Right renal pelvis (tissue), 4 donors: ENCODE results near the gene CIPC. TPM values are rescaled to one million over a fixed set of nuclear protein-coding genes. Genes with fewer than 3 reads are reported as not detected.

Experiments used
- DNase-seq, 4 donors: peaks; one replicate each; pipeline ENCODE4 v3.0.0-alpha.2; 2013; ENCODE audit warnings: low read depth in 4 of 4, low spot score in 3 of 4, missing footprints in 1 of 4
- polyA plus RNA-seq, 4 donors: library from polyadenylated mRNA; unstranded; fragments of 120-200 nt; gene quantifications; one replicate each; pipeline ENCODE4 v1.2.1, GENCODE V29; 2013; ENCODE audit not compliant: insufficient read length in 4 of 4

CIPC gene
- polyA plus RNA-seq, 4 donors: 21.6 to 26.7 (median 24.4) TPM

DNA sequence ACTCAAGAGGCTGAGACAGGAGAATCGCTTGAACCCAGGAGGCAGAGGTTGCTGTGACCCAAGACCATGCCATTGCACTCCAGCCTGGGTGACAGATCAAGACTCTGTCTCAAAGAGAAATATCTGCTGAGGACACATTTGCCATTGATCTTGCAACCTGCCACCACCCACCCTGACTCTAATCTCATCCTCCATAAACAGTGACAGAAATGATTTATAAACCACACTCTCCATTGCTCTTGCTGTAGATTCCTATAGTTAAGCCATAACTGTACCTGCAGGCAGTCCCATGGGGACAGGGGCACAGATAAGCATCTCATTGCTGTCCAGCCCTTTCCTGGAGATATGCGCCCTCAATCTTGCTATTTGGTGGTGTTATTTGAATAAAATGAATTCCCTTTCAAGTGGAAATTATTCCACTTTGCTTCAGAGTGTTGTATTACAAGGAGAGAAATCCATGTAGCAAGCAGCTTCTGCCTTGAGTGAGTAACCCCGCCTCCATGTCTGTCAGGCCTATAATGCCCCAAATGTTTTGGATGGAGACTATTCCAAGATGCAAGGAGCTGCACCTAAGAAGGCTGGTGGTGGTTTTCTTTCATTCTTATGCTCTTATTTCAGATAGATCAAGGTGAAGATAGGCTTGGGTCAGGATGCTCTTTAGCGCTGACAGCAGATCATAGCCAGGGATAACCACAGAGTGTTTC, 46.5 kb downstream of the CIPC start:
- DNase-seq: no peak

DNA sequence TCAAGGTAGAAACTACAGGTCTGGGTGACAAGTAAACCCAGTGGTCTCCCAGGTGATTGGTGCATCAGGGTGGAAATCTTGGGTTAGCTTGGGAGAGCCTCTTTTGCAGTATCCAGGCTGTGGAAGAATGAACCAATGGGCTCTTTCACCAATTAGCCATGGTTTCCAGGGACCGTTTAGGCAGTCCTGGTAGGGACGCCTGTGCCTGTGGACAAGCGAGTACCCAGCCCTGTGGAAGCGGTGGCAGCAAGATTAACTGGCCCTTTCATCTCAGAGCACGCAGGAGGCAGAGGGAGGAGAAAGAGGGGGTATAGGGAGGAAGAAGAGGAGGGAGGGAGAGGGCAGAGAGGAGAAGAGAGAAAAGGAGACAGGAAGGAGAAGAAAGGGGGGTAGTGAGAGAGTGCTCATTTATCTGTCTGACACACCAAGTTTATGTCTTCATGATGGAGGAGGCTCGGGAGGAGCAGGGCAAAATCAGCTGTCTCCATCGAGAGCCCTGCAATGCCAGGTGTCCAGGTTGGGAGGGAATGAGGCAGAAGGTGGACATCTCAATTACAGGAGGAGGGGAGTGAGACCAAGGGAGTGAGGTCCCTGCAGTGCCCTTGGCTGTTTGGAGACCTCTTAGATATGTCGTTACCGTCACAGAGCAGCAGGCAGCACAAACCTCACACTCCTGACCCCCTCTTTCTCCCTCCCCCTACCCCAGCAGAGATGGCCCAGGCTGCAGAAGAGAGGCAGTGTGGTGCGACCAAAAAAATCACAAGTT, 48.1 kb downstream of the CIPC start:
- DNase-seq: no peak

DNA sequence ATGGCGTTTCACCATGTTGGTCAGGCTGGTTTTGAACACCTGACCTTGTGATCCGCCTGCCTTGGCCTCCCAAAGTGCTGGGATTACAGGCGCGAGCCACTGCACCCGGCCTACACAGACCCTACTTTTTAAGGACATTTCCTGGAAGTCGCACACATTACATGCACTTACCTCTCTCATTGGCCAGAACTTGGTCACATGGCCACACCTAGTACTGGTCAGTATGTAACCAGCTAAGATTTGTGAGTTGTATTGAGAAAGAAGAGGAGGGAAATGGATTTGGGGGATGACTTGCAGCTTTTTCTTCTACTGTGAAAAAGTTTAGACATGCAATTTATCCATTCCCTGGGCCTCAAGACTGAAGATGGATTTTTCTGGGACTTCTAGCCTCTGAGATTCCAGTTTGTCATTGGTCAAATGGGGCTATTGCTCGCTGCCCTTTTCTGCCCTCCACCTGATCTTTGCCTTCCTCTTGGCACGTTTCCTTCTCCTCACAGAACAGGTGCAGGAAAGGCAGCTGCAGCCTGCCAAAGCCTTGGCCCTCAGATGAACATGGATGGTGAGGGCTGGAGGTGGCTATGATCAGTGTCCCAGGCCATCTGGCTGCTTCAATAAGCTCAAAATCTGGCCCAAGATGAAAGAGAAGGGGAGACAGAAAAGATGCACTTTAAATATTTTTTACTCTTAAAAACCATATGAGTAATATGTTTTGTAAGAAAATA, 50.6 kb downstream of the CIPC start:
- DNase-seq: no peak

DNA sequence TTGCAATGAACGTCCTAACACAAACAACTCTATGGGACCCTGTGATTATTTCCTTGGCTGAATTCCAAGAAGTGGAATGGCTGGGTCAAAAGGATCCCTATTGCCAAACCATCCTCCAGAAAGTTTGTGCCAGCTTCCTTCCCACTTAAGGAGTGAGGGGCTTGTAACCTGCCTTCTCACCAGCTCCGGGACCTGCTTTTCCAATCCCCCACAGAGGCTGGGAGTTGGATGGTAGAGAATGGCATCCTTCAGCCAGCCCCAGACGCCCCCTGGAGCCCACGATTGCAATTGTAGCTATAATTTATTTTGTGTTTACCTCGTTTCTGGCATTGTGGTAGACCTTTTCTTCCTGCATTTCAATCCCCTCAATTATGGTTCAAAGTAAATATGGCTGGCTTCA, 53.2 kb downstream of the CIPC start:
- DNase-seq: no peak

DNA sequence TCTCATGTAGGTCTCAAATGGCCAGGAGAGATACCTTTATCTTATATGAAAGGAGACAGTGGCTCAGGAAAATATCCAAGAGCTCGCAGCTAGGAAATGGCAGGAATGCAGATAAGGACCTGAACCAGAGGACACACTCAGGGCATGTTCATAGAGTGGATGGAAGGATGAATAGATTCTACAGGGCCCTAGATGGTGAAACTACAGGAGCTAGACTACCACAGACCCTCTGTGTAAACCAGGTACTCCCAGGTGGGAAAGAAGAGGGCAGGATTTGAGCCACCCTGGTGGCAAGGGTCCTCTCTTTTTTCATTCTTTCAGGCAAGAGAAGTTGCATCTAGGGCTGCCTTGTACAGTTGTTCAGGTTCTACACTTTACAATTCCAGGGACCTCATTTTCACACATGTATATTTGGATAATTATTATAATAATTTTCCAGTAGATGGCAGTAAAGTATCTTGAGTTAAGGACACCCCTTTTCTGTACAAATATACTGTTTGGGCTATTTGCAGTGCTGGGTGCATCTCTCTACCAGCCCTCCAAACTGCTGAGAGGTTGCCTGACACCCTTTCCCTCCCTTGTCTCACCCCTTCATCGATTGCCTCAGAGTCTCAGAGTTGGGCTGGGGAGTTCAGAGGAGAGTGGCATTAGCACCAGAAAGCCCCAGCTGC, 54.0 kb downstream of the CIPC start:
- no peak for DNase-seq

DNA sequence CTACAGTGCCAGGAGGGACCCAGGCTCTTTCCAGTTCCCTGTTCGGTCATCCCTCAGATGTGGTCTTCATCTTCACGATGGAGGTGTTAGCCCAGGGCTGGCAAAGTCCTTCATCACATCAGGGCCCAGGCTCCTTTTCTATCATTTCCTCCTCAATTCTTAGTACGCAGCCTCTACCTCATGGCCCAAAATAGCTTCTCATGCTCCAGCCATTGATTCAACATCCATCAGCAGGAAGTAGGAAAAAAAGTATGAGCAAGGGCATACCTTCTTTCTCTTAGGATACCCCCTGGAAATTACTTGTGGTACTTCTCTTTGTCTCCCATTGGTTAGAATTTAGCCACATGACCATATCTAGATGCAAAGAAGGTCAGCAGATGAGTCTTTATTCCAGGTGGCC, 55.7 kb downstream of the CIPC start:
- no peak for DNase-seq

DNA sequence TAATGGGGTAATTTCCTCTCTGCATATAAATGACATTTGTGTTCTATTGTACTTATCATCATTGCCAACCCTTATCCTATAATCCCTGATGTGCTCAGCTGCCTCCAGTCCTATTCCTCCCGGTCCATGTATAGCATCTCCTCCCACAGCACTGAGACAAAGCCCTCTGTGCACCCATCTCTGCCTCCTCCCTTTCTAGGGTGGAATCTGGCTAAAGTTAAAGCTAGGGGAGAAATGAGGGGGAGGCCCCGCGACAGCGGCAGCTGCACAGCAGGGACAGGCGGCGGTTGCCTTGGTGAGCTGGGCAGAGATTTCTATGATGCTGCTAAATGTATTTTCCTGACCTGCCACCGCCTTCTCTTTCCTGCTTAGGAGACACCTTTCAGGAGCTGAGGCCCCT, 56.4 kb downstream of the CIPC start:
- DNase-seq: no peak

DNA sequence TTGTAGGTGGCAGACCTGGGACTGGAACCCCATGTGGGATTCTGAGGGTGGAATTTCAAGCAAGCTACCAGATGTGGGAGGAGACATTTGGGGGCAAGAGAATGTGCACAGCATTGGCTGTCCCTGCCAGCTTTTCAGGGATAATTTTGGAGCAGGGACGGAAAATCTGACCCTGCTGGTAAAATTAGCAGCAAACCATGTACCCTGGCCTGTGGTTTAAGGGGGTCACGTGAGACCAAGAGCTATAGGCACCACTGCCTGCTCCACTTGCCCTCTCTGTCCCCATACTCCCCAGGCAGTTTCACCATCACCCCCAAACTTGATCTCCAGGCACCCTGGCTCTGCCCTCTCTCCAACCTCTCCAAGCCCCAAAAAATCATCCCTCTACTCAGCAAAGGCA, 57.0 kb downstream of the CIPC start:
- DNase-seq: no peak

DNA sequence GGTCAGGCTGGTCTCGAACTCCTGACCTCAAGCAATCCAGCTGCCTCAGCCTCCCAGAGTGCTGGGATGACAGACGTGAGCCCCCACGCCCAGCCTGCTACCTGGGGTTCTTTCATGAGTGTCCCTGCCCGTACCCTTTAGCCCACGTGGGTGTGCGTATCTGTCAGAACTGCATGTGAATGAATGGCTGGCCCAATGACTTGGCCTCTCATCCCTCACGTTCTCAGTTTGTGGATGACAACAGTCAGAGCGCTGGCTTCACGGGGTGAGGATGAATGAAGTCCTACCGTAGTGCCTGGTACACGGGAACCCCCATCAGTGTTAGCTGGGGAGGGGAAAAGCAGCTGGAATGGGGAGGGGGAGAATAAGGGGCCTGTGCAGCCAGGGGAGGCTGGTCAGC, 59.7 kb downstream of the CIPC start:
- DNase-seq: no peak

DNA sequence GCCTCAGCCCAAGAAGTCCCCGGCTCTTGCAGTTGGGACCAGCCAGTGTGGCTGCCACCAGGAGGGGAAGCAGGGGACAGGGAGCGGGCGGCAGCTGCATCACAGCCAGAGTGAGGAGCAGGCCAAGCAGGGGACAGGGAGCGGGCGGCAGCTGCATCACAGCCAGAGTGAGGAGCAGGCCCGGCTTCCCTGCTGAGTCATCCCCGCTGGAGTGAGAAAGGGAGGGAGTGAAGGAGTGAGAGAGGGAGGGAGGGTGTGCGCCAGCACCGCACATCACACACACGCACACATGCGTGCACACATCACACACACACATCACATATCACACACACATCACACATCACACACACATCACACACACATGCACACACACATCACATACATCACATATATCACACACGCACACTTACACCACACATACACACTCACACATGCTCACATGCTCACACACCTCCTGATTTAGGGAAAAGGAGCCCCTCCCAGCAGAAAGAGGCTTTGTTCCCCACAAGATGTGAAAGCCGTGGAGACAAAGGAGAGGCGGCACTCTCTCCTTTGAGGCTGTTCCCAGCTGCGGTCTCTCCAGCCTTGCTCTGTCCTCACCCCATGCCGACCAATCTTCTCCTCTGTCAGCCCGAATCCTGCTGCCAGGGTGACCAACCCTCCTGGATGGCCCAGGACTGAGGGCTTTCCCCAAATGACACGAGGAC, 60.3 kb downstream of the CIPC start:
- no peak for DNase-seq

DNA sequence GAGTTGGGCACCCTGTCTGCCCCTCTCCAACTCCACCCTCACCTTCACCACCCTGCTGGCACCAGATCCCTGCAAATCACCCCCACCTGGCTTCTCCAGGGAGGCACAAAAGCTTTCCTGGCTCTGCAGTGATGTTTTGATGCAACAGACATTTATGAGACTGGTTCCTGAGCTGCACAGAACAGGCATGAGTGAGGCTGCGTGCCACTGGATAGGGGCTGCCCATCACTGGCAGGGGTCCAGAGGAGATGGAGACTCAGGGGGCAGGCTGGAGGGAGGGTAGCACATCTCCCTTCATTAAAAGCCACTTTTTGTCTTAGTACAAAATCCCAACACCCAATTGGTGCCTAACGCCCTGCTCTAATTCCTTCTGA, 60.8 kb downstream of the CIPC start:
- DNase-seq: no peak

DNA sequence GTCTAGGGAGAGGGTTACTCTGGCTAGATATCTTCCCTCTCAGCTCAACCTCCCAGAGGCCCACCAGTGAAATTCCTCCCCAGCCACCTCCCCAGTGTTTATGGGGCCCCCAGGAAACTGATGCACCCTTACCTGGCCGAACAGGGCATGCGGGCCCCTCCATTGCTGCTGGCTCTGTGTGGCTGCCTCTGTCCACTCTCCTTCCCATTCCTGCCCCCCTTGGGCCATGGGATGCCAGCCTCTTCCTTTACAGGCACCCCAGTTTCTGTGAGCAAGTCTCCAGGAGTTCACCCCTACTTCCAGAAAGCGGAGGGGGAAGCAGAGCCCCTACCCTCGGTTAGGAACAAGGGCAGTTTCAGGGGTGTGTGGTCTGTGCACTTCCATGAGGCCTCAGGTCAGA, 63.0 kb downstream of the CIPC start:
- no peak for DNase-seq

Other genes starting within 250 kb of the CIPC start
- gene IRF2BPL, start 69.5 kb upstream of the CIPC start, polyA plus RNA-seq: 10 to 100 TPM; 47.2 to 59.6 (median 52.8) TPM
- gene ZDHHC22, start 43.5 kb downstream of the CIPC start, polyA plus RNA-seq: under 1 TPM; 0.37 to 0.57 (median 0.38) TPM
- 1 to 10 TPM in 3 of 4 donors, under 1 TPM in 1; 0.50 to 1.7 (median 1.1) TPM for gene TMEM63C, start 83.5 kb downstream of the CIPC start, polyA plus RNA-seq
- under 1 TPM in 1 of 4 donors, not detected in 3; 0.05 TPM for gene NGB, start 172.9 kb downstream of the CIPC start, polyA plus RNA-seq
- 10 to 100 TPM; 40.7 to 50.5 (median 44.6) TPM for gene POMT2, start 222.6 kb downstream of the CIPC start, polyA plus RNA-seq
- gene GSTZ1, start 222.8 kb downstream of the CIPC start, polyA plus RNA-seq: 10 to 100 TPM; 22.5 to 29.4 (median 26.7) TPM